Activated naive CD4-positive, alpha-beta T cell (primary cell): ENCODE results near the gene MCRS1.
"Not testable (repeated sequence)": the region's sequence is repeated elsewhere in the genome, so short reads cannot be mapped to it uniquely, and the experiment has no call there.

Experiments
- DNase-seq, 4 experiments: peaks; one replicate each; lab custom pipeline; 2025; lab: John Stamatoyannopoulos, UW

Gene MCRS1, protein sequence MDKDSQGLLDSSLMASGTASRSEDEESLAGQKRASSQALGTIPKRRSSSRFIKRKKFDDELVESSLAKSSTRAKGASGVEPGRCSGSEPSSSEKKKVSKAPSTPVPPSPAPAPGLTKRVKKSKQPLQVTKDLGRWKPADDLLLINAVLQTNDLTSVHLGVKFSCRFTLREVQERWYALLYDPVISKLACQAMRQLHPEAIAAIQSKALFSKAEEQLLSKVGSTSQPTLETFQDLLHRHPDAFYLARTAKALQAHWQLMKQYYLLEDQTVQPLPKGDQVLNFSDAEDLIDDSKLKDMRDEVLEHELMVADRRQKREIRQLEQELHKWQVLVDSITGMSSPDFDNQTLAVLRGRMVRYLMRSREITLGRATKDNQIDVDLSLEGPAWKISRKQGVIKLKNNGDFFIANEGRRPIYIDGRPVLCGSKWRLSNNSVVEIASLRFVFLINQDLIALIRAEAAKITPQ

DNA sequence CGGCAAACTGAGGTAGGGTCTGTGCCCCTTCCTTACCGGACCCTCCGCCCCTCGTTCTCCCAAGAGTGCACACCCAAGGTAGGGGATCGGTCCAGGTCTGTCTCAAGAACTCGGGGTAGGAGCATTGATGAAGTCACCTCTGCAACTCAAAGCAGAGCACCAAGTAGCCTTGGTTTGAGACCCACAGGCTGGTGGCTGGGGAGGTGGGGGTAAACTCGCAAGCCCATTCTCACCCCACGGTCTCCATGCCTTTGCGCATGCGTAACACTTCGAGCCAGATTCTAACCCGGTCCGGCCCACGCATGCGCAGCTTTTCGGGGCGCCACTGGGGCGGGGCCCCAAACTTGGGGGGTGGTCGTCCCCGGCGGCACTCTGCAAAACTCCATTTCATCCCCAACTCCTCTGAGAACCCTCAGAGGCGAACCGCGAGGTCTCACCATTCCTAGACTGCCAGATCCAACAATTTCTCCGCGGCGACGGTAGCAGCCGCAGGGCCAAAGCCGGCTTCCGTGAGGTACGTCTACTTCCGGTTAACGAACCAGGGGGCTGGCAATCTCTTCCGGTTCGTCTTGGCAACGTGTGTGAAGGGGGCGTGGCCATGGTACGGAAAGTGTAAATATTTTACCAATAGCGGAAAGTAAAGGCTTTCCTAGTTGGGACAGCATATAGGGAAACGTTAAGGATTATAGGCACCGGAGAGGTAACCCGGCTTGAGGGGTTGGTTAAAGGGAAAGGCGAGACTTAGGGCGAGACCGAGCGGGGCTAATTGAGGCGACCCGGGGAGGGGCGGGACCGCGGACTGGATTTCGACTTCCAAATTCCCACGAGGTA, at the start of gene MCRS1:
MCRS1 (minus strand) TSS at position 532 of the 831 bp plus-strand sequence. CDS start 1,411 bp downstream, outside the sequence.
- peak; percentile 75 to 87 (median 86) for DNase-seq

DNA sequence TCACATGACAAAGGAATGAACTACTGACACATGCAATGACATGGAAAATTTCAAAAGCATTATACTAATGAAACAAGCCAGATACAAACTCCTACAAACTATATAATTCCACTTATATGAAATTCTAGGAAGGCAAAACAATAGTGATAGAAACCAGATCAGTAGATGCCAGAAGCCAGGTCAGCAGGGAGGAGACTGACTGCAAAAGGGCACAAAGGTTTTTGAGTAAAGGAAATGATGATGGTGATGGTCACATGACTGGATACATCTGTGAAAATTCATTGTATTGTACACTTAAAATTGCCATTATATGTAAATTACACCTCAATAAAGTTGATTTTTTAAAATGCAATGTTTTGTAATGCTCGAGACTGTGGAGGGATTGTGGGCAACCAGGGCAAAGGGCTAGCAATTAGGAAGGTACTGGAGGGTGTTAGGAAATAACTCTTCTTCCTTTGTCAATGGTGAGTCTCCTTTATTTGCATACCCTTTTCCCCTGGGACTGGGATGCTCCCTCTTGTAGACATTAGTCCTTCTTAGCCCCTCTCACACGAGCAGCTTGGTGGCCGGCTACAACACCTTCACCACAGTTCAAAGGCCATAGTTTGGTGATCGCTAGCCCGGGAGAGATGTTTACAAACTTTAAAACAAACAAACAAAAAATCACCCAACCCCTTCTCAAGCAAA, 48.7 kb upstream of the MCRS1 start:
- DNase-seq, result no peak

DNA sequence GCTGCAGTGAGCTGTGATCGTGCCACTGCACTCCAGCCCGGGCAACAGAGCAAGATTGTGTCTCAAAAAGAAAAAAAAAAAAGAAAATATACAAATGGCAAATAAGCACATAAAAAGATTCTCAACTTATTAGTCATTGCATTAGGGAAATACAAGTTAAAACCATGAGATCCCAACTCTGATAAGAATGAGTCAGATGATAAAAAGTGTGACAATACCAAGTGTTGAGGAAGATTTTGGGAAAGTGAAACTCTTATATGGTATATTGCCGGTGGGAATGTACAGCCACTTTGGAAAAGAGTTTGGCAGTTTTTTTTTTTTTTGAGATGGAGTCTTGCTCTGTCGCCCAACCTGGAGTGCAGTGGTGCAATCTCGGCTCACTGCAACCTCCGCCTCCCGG, 47.8 kb upstream of the MCRS1 start:
- DNase-seq, result no peak

DNA sequence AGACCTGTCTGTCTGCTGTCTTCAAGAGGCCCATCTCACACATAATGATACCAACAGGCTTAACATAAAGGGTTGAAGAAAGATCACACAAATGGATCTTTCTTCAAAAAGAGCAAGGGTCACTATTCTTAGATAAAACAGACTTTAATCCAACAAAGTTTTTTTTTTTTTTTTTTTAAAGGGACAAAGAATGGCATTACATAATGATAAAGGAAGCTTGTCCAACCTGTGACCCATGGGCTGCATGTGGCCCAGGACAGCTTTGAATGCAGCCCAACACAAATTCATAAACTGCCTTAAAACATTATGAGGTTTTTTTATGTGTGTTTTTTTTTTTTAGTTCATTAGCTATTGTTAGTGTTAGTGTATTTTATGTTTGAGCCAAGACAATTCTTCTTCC, 44.3 kb upstream of the MCRS1 start:
- DNase-seq, result no peak

DNA sequence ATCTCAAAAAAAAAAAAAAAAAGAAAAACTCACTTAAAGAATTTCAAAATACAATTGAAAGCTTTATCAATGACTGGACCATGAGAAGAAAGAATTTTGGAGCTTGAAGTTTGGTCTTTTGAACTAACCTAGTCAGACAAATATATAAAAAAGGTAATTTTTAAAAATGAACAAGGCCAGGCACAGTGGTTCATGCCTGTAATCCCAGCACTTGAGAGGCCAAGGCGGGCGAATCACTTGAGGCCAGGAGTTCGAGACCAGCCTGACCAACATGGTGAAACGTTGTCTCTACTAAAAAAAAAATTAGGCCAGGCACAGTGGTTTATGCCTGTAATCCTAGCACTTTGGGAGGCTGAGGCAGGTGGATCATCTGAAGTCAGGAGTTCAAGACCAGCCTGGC, 42.8 kb upstream of the MCRS1 start:
- DNase-seq, result not testable (repeated sequence)

DNA sequence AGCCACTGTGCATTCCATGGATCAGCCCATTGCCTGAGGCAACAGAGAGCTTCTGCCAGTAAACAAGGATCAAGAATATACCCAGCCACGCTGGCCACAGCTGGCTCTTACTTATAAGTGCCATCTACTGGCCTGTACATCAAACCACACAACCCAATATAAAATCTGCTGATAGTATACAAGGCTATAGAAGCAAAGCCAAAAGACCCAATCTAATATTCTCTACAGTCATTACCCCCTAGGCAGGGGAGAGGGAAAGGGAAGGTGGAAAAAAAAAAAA, 41.9 kb upstream of the MCRS1 start:
- DNase-seq, result no peak

DNA sequence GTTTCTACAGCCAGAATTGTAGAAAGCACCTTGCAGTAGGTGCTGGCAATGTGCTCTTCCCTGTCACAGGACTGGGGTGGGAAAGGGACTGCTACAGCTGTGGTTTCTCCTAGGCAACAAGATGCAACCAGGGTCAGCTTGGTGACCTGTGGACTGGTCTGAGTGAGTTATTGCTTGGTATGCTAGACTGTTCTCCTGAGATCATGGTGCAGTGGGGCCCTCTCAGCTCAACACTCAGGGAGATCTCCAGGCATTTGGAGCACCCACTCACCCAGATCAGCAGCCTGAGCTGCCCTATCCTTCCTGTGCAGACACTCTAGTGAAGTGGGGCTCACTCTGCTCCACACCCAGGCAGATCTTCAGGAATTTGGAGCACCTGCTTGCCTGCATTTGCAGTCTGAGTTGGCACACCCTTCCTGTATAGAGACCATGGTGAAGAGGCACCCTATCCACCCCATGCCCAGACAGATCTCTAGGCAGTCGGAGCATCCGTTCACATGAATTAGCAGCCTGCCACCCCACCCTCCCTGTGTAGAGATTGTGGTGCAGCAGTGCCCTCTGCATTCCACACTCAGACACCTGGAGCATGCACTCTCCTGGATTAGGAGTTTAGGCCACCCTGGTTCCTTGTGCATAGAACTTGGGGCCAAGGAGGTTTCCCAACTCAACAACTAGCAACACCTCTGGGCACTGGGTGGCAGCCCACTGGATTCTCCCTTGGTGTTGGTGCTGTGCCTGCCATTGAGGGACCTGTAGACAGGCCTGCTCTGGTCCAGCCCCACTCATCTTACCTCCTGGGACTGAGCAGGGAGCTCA, 41.3 kb upstream of the MCRS1 start:
- no peak for DNase-seq

DNA sequence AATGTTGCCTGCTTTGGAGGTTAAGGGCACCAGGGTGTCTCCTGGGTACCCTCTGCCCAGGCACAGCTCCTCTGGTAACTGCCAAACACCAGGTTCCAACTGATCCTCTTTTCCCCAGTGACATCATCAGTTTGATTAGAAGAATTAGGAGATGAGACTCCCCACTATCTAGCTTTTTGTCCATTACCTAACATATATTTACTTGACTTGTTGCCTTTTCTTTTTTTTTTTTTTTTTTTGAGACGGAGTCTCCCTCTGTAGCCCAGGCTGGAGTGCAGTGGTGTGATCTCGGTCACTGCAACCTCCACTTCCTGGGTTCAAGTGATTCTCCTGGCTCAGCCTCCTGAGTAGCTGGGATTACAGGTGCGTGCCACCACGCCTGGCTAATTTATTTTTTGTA, 37.6 kb upstream of the MCRS1 start, which contains the start of gene FAM186B:
FAM186B (minus strand) TSS at position 101 of the 400 bp plus-strand sequence. CDS start 162 bp downstream, outside the sequence.
- DNase-seq, result not testable (repeated sequence)

DNA sequence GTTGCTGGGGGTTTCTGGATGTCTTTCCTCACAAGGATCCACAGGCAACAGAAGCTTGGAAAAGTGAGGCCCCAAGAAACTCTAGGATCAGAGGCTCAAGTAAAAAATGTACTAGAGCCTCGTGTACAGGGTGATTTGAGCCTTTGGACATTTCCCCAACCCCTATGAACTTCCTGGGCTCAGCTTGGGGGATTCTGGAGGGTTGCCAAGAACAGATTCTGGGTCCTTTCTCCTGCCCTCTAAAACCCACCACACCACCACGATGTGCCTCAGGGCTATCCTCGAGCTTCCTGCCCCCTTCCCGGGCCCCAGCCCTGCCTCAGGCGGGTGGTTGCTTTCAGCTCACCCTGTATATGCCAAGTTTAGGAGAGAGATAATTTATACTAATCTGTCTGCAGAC, 36.9 kb upstream of the MCRS1 start:
- no peak for DNase-seq

DNA sequence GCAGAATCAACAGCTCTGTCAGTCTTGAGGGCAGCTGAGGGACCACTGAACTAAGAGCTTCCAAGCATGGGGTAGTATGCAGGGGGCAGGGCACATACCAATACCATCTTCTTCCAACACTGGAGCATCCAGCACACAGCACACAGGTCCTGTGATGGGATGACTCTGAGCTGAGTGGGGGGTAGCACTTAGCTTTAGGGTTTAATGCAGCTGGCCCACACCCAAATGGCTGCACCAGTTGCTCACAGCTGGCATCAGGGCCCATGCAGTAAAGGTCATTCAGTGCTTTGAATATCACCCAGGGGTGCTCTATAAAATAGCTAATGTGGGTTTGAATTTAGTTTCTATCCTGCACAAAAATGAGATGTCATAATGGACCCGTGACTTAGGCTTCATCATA, 35.8 kb upstream of the MCRS1 start:
- DNase-seq, result no peak

DNA sequence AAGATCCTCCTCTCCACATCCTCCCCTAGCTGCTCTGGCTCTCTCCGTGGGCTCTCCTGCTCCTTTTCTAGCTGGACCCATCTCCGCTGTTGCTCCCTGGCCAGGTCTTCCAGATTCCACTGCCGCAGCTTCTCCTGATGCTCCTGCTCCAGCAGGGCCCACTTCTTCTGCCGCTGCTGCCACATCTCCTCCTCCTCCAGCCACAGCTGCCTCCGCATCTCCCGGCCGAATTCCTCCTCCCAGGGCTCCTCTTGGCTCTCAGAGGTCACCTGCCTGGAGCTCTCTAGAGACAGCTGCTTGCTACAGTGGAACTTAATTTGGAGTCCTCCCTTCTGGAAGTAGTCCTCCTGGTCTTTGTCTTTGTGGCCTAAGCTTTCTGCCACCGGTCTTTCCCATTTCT, 32.0 kb upstream of the MCRS1 start:
- no peak for DNase-seq

DNA sequence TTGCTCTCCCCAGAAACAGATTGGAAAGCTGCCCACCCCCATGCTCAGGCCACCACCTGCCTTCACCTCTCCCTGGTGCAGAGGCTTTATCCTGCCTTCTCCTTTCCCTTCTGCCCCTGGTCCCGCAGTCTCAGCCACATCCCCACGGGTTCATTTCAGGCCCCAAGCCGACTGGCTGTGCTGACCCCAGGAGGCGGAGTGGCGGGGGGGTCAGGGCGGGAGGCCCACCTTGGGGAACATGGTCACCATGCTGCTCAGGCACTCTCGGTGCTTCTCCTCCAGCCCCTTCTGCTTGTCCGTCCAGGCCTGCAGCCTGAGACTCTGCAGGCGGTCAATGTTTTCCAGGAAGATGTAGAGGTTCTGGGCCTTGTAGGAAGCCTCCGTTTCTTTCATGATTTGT, 30.6 kb upstream of the MCRS1 start:
- DNase-seq, result no peak

DNA sequence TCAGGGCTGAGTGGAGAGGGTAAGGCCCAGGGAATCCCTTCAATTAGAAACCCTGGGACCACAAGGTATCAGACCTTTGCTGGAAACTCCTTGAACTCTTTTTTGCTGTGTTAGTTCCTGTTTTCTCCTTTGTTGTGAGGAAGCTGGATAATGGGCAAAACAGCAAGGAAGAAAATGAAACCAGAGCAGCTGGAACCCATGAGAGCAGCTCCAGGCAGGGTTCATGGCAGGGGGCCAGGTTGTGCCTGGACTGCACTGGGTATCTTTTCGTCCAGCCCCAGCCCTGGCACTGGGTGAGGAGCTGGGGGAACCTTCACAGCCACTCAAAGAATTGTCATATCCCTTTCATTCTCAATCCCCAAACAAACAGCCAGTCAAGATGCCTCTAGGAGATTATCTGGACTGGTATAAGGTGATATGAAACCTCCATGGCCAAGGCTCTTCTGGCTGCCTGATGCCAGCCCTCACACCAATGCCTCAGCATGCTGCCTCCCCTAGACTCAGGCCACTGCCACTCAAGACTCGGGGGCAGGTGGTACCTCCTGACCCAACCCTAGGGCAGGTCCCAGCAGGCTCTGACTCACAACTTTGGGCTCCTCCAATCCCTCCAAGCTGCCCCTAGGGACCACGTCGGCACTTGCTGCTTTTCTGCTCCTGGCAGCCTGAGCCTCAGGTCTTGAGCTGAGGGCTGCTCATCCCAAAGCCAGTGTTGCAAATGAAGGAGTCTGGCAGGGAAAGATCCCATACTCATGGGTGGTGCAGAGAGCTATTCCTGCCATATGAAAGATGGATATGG, 21.0 kb upstream of the MCRS1 start:
- DNase-seq, result no peak

DNA sequence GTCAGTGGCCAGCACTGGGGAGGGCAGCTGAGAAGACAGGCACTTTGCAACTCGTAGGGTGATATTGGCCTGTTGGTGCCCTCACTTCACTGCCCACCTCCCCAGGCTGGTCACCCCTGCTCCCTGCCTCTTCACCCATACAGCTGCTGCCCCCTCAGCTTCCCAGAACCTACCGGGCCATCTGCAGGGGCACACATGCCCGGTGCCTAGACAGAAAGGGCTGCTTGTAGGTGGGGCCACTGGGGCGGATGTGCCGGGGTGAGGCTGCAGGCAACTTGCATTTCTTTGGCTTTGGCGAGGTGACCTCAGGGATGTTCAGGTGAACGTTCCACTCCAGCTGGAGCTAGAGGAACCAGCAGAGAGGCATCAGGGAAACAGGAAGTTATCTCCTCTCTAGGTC, 20.3 kb upstream of the MCRS1 start:
- no peak for DNase-seq

DNA sequence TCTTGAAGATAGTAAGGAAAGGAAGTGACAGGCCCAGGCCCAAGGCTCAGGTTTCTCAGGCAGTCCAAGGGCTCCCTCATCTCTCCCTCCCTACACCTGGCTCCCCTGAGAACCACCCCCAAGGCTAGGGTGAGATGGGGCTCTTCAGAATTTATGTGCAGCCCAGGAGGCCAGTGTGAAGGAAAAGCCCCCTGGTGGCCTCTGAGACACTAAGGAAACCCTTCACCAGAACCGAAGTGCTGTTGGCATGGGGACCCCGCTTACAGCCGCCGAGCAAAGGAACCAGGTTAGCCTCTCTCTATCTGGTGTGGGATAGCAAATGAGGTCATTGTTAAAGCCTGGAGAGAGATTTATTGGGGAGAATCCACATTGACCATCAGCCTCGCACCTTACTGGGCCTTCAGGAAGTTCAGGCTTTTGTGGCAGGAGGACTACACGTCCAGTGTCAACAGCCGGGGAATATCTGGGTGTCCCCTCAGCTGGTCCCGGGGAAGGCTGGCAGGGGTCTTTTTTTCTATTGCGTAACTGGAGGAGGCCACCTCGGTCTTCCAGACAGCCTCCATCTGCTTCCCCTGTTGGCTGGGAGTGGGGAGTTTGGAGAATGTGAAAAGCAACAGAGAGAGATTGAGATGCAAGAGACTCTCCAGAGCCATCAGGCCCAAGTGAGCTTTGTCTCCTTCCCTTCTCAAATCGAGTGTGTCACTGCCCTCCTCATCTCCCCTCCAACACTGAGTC, 19.4 kb upstream of the MCRS1 start:
- no peak for DNase-seq

DNA sequence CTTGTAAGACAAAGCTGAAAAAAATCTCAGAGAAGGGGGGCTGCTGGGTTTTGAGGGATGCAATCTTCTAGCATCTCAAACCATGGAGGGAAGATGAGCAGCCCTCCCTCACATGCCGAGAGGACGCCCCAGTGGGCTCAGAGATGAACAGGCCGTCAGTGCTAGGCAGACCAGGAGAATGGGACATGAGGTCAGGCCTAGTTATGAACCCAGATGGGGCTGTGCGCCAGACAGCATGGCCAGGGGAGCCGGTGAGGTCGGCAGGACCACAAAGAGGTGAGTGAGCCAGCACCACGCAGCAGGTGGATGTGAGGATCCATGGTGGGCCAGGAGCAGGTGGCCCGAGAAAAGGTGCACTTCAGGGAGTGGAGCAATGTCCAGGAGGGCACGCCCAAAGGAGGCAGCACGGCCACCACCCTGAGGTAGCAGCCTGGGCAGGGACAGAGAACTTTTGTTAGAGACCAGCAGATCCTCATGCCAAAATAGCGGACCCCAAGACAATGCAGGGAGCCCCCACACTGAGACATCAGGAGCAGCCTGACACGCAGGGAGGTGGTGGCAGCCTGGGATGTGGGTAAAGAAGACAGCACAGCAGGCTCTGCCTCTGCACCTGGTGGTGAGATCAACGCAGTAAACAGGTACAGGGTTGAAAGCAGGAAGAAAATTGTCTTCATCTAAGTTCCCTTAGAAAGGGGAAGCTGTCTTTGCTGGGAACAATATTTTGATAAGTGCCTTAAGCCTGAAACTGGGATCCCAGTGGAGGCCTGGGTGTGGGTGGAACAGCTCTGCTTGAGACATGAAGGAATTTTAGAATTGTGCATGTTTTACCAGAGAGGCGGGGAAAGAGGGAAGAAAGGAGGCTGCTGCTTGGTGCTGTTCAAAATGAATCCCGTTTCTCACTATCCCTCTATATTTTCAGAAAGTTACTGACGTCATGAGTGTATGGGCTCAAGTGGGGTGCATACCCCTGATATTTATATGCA, 17.8 kb upstream of the MCRS1 start:
- DNase-seq, result no peak

DNA sequence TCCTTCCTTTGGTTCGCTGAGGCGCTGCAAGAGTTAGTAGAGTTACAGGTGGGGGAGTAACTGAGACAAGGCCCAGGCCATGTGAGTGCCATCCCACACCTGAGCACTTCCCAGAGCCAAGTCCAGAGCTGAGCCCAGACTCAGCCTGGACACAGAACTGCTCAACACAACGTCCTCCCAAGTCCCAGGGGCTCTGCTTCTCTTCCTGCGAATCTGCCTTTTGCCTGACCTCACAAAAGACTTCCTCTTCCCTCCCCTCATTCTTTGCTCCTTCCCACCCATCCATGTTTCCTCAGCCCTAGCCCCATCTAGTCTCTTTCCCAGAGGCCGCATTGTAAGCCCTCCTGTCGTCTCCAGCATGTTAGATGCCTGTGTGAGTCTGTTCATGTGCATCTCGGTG, 16.6 kb upstream of the MCRS1 start:
- DNase-seq, result no peak

DNA sequence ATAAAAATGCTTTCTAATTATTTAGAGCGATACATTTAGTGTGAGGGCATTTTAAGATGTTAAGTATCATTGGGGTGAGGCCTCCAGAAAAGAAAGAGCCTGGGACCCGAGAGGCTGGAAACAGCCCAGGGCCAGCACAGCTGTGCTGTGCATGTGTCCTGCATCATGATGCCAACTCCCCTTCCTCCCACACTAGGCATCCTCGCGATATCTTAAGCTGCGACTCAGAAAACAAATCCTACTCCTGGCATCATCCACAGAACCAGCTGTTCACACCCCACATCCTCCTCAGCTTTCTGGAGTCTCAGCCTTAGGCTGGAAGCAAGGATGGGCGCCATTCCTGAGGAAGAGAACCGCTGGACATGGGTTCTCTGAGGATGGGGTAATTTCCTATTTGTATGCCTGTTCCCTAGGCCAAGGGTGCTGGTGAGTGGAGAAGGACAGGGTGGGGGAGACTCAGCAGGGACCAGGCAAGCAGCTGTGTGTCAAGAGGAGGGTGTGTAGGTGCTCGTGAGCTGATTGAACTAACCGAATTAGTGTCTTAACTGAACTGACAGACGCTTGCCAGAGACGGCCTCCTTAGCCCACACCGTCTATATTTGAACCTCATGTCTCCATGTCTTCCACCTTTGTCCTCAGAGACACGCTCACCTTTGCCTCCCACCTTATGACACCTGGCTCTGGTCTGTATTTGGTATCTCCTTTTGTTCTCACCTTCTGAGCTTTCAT, 15.6 kb upstream of the MCRS1 start:
- no peak for DNase-seq
